ENCODE measurements around the gene SHISA3.

GRCh38 chr4:42364266-42365053 lies 32.8 kb upstream of the SHISA3 start:
- TF ChIP-seq CTCF (IDR thresholded peaks at IDR 0.05) (no peak), HMGXB4 (CRISPR knock-in tag; IDR thresholded peaks at IDR 0.05) (no peak), E2F4 (CRISPR knock-in tag; IDR thresholded peaks at IDR 0.05; ENCODE audit: borderline replicate concordance, low read depth) (no peak), ZNF671 (CRISPR knock-in tag; IDR thresholded peaks at IDR 0.05) (no peak), JAZF1 (CRISPR knock-in tag; IDR thresholded peaks at IDR 0.05) (no peak), ZBTB21 (CRISPR knock-in tag; IDR thresholded peaks at IDR 0.05; ENCODE audit: borderline replicate concordance) (no peak), MLX (CRISPR knock-in tag; IDR thresholded peaks at IDR 0.05) (no peak), CREB1 (CRISPR knock-in tag; IDR thresholded peaks at IDR 0.05) (no peak), NR3C1 (CRISPR knock-in tag; conservative IDR thresholded peaks at IDR 0.05; ENCODE audit: low read depth) (no peak), JUN (CRISPR knock-in tag; IDR thresholded peaks at IDR 0.05) (no peak), TEAD4 (CRISPR knock-in tag; IDR thresholded peaks at IDR 0.05) (no peak), USF2 (CRISPR knock-in tag; IDR thresholded peaks at IDR 0.05) (no peak)

Data from WTC11 (cell line).